Lower leg skin (tissue), 4 donors: ENCODE results near the gene CCM2. TPM values are rescaled to one million over a fixed set of nuclear protein-coding genes. Genes with fewer than 3 reads are reported as not detected.

Experiments
- DNase-seq, 2 donors: peaks; one replicate each; pipeline ENCODE4 v3.0.0-alpha.2; 2019; ENCODE audit warnings: low spot score in 2 of 2
- H3K4me3 ChIP-seq: fragments of 200-600 bp; sonication (generic); 2 replicates; pipeline ENCODE4 v1.5.1; 2017; ENCODE audit warnings: mild to moderate bottlenecking, low read depth; ENCODE audit not compliant: poor library complexity, severe bottlenecking
- POLR2A ChIP-seq, 2 donors: fragments of 450-650 bp; IDR thresholded peaks; one replicate each; pipeline ENCODE4 v1.6.1; 2016 to 2017; ENCODE audit warnings: antibody characterized with exemption in 2 of 2, mild to moderate bottlenecking in 1 of 2, moderate library complexity in 1 of 2
- WGBS, 2 donors: methylation state at CpG; one replicate each; pipeline ENCODE4 v1.1.5; 2018; 5-methylcytosine and 5-hydroxymethylcytosine counted together
- intact Hi-C: fragments of 100-400 bp; cut with DNase I; formaldehyde crosslinking; loops from one replicate; pipeline ENCODE4 v1.15.0; 2023; ENCODE audit warnings: low total_unique reads
- total RNA-seq, 4 donors: library from RNA; depleted of rRNA; stranded (reverse); fragments of >200 nt; gene quantifications; one replicate each; pipeline ENCODE4 v1.1.0, GENCODE V29; 2016
- TF ChIP-seq, protein P1 (sequence below), 3 donors: fragments of 450-650 bp; IDR thresholded peaks; one replicate each; pipeline ENCODE4 v1.5.1; 2016; ENCODE audit warnings: antibody characterized with exemption in 3 of 3, mild to moderate bottlenecking in 3 of 3, moderate library complexity in 2 of 3

The CCM2 gene
- total RNA-seq, 4 donors from 2014 or later = 25.1 to 45.7 (median 32.6) TPM

DNA sequence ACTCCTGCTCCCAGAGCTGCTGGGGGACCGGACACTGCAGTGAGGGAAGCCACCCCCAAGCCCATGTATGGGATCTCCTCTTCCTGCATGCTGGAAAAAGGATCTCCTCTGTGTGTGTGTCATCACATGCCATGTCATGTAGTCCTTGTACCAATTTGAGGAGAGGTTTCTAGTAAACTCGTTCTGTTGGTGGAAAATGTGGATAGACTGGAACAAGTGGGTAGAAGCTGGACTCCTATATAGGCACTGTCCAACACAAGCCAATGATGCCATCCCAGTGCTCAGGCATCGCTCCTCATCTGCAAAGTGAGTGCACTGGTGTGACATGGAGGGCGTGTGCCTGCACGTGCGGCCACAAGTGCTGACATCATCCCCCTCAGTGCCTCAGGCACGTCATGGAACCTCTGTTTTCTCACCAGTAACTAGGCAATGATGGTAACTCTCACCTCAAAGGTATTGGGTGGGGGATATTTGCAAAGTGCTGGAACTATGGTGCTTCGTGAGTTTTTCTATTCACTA is 40.5 kb upstream of the CCM2 start:
- peak in 1 of 2 donors; percentile 81 for DNase-seq
- intact Hi-C loops = no loop called here
- TF ChIP-seq, protein P1, sequence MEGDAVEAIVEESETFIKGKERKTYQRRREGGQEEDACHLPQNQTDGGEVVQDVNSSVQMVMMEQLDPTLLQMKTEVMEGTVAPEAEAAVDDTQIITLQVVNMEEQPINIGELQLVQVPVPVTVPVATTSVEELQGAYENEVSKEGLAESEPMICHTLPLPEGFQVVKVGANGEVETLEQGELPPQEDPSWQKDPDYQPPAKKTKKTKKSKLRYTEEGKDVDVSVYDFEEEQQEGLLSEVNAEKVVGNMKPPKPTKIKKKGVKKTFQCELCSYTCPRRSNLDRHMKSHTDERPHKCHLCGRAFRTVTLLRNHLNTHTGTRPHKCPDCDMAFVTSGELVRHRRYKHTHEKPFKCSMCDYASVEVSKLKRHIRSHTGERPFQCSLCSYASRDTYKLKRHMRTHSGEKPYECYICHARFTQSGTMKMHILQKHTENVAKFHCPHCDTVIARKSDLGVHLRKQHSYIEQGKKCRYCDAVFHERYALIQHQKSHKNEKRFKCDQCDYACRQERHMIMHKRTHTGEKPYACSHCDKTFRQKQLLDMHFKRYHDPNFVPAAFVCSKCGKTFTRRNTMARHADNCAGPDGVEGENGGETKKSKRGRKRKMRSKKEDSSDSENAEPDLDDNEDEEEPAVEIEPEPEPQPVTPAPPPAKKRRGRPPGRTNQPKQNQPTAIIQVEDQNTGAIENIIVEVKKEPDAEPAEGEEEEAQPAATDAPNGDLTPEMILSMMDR (IDR thresholded peaks at IDR 0.05) = no peak
- TF ChIP-seq POLR2A (IDR thresholded peaks at IDR 0.05) = no peak
- no peak overlapping the region for H3K4me3 ChIP-seq
- 46 to 51% methylated on average over 7 to 8 of the region's 8 CpGs for WGBS, 2 donors

DNA sequence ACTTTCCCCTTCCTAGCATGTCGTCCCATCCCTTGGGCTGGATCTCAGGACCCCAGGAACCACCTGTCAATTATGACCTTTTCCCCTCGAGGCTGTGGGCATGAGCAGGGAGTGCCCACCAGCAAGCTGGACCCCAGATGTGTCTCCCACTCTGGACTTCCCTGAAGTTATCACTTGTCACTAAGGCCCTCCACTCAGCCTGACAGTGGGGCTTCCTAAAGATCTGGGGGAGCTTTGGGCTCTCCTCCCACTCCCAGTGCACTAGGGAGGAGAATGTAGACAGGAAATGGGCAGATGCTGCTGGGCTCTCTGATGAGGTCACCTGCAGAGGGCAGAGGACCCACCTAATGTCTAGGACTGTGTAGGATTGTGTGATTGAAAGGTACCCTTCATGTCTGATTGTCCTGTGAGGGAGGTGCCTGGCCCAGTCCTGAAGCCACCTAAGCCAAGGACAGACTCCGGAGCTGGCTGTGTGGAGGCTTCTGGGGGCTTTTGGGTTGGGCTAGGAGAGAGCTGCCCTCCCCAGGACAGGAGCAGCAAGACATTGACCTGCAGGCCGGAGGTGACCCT is 39.9 kb upstream of the CCM2 start:
- 68 to 77% methylated on average over 4 of the region's 4 CpGs for WGBS, 2 donors

DNA sequence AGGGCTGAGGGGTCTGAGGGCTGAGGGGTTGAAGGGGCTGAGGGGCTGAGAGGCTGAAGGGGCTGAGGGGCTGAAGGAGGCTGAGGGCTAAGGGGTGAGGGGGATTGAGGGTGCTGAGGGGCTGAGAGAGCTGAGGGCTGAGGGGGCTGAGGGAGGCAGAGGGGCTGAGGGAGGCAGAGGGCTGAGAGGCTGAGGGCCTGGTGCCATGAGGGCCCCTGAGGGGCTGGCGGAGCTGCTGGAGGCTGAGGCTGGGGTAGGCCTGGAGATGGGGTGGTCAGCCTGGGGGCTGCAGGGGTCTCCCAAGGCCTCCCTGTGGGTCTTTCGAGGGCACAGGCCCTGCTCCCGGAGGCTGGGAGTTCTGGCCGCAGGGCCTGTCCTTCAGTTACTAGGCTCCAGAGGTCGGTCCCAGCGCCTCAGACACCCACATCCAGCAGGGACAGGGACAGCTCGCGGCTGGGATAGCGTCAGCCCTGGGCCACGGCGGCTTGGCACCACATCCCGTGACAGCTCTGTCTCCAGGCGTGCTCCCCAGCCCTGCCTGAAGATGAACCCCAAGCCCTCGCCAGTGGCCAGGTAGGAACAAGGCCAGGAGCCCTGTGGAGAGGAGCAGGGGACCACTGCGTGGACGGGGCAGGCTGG is 38.0 kb upstream of the CCM2 start:
- H3K4me3 ChIP-seq = no peak overlapping the region
- intact Hi-C loops = no loop called here
- WGBS, 2 donors = 67 to 70% methylated on average over 13 to 15 of the region's 16 CpGs
- no peak for TF ChIP-seq POLR2A (IDR thresholded peaks at IDR 0.05)
- TF ChIP-seq, protein P1 (IDR thresholded peaks at IDR 0.05) = no peak
- DNase-seq = peak in 1 of 2 donors; percentile 86

More for the DNA sequence above, 39.9 kb upstream of the CCM2 start:
- intact Hi-C loops = no loop called here
- peak in 1 of 2 donors; percentile 20 for DNase-seq
- TF ChIP-seq, protein P1 (IDR thresholded peaks at IDR 0.05) = no peak
- TF ChIP-seq POLR2A (IDR thresholded peaks at IDR 0.05) = no peak
- no peak overlapping the region for H3K4me3 ChIP-seq

DNA sequence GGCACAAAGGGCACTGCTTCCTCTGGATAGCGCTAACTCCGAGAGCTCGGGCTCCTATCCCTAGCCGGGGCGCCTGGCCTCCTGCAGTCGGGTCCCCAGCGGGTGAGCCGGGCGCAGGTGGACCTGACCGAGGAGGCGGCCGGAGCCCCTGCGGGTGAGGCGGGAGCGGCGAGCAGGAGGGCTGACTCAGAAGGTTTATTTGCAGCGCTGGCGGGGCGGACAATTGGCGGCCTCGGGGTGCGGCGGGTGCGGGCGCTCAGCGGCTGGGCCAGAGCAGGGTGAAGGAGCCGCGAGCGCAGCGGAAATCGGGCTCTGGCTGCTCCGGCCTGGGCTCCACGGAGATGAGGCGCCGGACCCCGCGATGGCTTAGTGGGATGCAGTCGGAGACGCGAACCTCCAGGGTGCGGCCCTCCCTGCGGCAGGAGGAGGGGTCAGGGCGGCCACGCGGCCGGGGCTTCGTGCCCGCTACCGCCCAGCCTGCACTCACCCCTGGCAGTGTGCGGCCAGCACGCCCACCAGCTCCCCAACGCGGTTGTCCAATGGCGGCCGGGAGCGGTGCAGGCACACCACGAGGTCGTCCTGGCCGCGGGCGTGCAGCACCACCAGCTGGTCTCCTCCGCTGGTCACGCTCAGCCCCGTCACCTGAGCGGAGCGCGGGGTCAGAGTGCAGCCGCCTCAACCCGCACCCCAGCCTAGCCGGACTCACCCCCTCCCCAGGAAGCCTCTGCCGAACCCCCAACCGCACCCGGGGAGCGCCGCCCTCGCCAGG is 37.3 kb upstream of the CCM2 start:
- no peak for TF ChIP-seq POLR2A (IDR thresholded peaks at IDR 0.05)
- TF ChIP-seq, protein P1 (IDR thresholded peaks at IDR 0.05) = no peak
- DNase-seq = peak in 1 of 2 donors; percentile 85
- 14 to 28% methylated on average over 20 to 24 of the region's 76 CpGs for WGBS, 2 donors
- intact Hi-C loops = no loop called here
- H3K4me3 ChIP-seq = no peak overlapping the region

DNA sequence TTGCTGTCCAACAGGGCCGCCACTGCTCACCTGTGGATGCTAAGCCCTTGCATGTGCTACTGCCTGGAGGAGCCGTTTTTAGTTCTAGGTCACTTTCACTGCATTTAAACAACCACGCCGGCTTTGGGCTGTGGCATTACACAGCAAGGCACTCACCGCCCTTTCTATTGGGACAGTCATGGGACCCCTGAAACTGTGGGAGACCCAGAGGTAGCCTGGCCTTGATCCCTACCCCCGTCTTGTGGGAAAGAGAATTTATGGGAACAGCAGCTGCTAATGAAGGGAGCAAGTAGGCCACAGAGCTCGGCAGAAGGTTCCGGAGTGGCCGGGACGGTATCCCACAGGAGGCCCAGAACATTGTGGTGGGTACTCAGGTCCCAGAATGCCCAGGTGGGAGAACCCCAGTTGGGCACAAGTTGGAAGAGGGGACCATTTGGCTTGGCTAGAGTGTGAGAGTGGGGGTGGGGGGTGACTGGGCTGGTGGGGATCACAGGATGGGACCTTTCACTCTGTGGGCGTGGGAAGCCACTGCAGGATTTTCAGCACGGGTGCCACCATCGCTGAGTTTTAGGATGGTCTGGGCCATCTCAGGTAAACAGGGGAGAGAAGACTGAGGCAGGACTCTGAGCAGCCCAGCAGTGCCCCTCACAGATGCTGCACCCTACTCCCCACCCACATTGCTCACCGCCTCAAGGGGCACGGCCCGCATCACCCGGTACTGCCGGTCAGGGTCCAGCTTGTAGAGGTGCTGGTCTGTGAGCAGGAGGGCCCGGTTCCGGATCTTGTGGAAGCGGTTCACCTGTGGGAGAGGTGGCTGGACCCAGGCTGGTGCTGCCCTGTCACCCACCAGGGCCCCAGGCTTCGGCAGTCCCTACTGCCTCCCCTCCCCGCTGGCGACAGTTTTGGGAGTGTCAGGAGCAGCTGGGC is 36.4 kb upstream of the CCM2 start:
- no peak overlapping the region for H3K4me3 ChIP-seq
- WGBS, 2 donors = 92% methylated on average over 23 of the region's 24 CpGs
- intact Hi-C loops = no loop called here
- TF ChIP-seq POLR2A (IDR thresholded peaks at IDR 0.05) = no peak
- DNase-seq = peak in 1 of 2 donors; percentile 73
